Heart left ventricle (tissue), 13 donors: Measurements from ENCODE around the gene OR8J1.

Experiments used
- POLR2A ChIP-seq, 2 donors: fragments of 450-650 bp; IDR thresholded peaks; one replicate each; pipeline ENCODE4 v1.6.1; 2017; ENCODE audit warnings: antibody characterized with exemption in 2 of 2, mild to moderate bottlenecking in 2 of 2, moderate library complexity in 2 of 2
- TF ChIP-seq, protein P1 (sequence below), 12 donors: fragments of 200-600 bp; sonication (generic) in 4 of 12; IDR thresholded peaks; one replicate each; pipeline versions ENCODE4 v1.5.0 to v1.8.0; 2018 to 2022; ENCODE audit warnings: antibody characterized with exemption in 12 of 12, mild to moderate bottlenecking in 5 of 12
- donor health status: ischemic (EF 13 %, LVEDD 7.1; RV severe dilation, severe dysfunction).
- donor health status: DM: no; HTN: yes; CAD: no.
- donor health status: DM: no; HTN: no; CAD: no.
- donor health status: ischemic (EF 25% LVEDD 6.9; RV normal size, moderate dysfunction).
- donor health status: ischemic (EF 25% LVEDD 5.7; RV mildly dilated, moderate dysfunction).
- donor health status: ischemic (EF 35%, LVEDD 5.7; RV mildly dilated, moderate dysfunction).
- donor health status: nonischemic (EF 11% LVEDD 7.7; RV severe dilation, severe dysfunction).
- donor health status: DM: yes; HTN: yes; CAD: no.
- donor health status: PGD.
- donor health status: ischemic (EF 29% LVEDD 5.4; RV normal size, mild dysfunction).
- donor health status: nonischemic (EF 23%, LVEDD 6.1; RV moderate dilation, normal function).

DNA sequence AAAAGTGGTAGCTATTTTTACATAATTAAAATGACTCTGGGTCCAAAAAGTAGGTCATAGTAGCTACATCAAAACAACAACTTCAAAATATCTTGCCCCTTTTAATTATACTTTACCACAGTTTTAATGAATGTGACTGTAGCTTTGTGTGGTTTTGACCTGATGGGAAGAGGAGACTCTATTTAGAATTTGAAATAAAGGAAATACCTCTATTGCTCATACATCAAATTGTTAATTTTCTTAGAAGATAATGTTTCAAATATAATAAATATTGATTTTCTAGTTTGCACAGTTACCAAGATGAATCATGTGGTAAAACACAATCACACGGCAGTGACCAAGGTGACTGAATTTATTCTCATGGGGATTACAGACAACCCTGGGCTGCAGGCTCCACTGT is 8.4 kb upstream of the OR8J1 start, which contains the start of gene OR8K1:
- TF ChIP-seq, protein P1, sequence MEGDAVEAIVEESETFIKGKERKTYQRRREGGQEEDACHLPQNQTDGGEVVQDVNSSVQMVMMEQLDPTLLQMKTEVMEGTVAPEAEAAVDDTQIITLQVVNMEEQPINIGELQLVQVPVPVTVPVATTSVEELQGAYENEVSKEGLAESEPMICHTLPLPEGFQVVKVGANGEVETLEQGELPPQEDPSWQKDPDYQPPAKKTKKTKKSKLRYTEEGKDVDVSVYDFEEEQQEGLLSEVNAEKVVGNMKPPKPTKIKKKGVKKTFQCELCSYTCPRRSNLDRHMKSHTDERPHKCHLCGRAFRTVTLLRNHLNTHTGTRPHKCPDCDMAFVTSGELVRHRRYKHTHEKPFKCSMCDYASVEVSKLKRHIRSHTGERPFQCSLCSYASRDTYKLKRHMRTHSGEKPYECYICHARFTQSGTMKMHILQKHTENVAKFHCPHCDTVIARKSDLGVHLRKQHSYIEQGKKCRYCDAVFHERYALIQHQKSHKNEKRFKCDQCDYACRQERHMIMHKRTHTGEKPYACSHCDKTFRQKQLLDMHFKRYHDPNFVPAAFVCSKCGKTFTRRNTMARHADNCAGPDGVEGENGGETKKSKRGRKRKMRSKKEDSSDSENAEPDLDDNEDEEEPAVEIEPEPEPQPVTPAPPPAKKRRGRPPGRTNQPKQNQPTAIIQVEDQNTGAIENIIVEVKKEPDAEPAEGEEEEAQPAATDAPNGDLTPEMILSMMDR (IDR thresholded peaks at IDR 0.05) = no peak
- TF ChIP-seq POLR2A (IDR thresholded peaks at IDR 0.05) = no peak
